Heart left ventricle (tissue), 16 donors: ENCODE measurements around the gene IQGAP2. TPM values are rescaled to one million over a fixed set of nuclear protein-coding genes. Genes with fewer than 3 reads are reported as not detected.

Source experiments
- ATAC-seq, 4 donors: fragments of 200-7000 bp; cut with Tn5 transposase; one replicate each; pipeline ENCODE4 v1.9.1; 2020 to 2022; ENCODE audit warnings: moderate library complexity in 4 of 4, mild to moderate bottlenecking in 3 of 4, moderate number of reproducible peaks in 1 of 4
- DNase-seq, 5 donors: peaks; one replicate each; pipeline ENCODE4 v3.0.0-alpha.2; 2020
- H3K27ac ChIP-seq, 12 donors: fragments of 200-600 bp; sonication (generic) in 4 of 12; one replicate each; pipeline versions ENCODE4 v1.5.0 to v1.8.0; 2016 to 2022; ENCODE audit warnings: mild to moderate bottlenecking in 2 of 12
- H3K27me3 ChIP-seq, 9 donors: fragments of 200-600 bp; sonication (generic) in 2 of 9; one replicate each; pipeline versions ENCODE4 v1.5.1 to v1.8.0; 2016 to 2022; ENCODE audit warnings: mild to moderate bottlenecking in 3 of 9
- H3K36me3 ChIP-seq, 9 donors: fragments of 200-600 bp; sonication (generic) in 2 of 9; one replicate each; pipeline versions ENCODE4 v1.5.0 to v1.8.0; 2018 to 2022; ENCODE audit warnings: mild to moderate bottlenecking in 2 of 9
- H3K4me1 ChIP-seq, 12 donors: fragments of 200-600 bp; sonication (generic) in 4 of 12; one replicate each; pipeline versions ENCODE4 v1.5.0 to v1.8.0; 2016 to 2022; ENCODE audit warnings: mild to moderate bottlenecking in 3 of 12
- H3K4me3 ChIP-seq, 12 donors: fragments of 200-600 bp; sonication (generic) in 4 of 12; one replicate each; pipeline versions ENCODE4 v1.5.0 to v1.8.0; 2017 to 2022; ENCODE audit warnings: mild to moderate bottlenecking in 9 of 12, moderate library complexity in 4 of 12
- H3K9me3 ChIP-seq, 12 donors: fragments of 200-600 bp; sonication (generic) in 4 of 12; one replicate each; pipeline versions ENCODE4 v1.5.0 to v1.8.0; 2016 to 2022; ENCODE audit warnings: mild to moderate bottlenecking in 1 of 12
- CTCF ChIP-seq, 12 donors: fragments of 200-600 bp; sonication (generic) in 4 of 12; IDR thresholded peaks; one replicate each; pipeline versions ENCODE4 v1.5.0 to v1.8.0; 2018 to 2022; ENCODE audit warnings: antibody characterized with exemption in 12 of 12, mild to moderate bottlenecking in 5 of 12
- POLR2A ChIP-seq, 2 donors: fragments of 450-650 bp; IDR thresholded peaks; one replicate each; pipeline ENCODE4 v1.6.1; 2017; ENCODE audit warnings: antibody characterized with exemption in 2 of 2, mild to moderate bottlenecking in 2 of 2, moderate library complexity in 2 of 2
- WGBS, 4 donors: extraction: QIAGEN DNeasy Blood & Tissue Kit in 2 of 4; methylation state at CpG; one replicate each; pipeline versions ENCODE4 v1.1.5 to v1.1.7; 2013 to 2018; 5-methylcytosine and 5-hydroxymethylcytosine counted together
- intact Hi-C, 10 donors: fragments of 100-400 bp; cut with DNase I; formaldehyde crosslinking; loops; one replicate each; pipeline versions ENCODE4 v1.11.1 to v1.14.2; 2022
- polyA plus RNA-seq, 2 donors: library from polyadenylated mRNA; stranded (reverse); fragments of 200-250 nt; gene quantifications; one replicate each; pipeline ENCODE4 v1.2.3, GENCODE V29; 2013
- total RNA-seq, 9 donors: library from RNA; depleted of rRNA in 2 of 9; stranded (reverse); fragments of >200 nt in 2 of 9; fragmentation: NEBNext Ultra II Directional in 3 of 9; extraction: Animal tissue kit (Norgen Biotek cat#: 25700) in 3 of 9; gene quantifications; one replicate each; pipeline versions ENCODE4 v1.1.0 to v1.2.4, GENCODE V29; 2016 to 2023
- donor health status: ischemic (EF 13 %, LVEDD 7.1; RV severe dilation, severe dysfunction).
- donor health status: healthy with polysubstance abuse.
- donor health status: DM: no; HTN: yes; CAD: no.
- donor health status: DM: no; HTN: no; CAD: no.
- donor health status: ischemic (EF 25% LVEDD 6.9; RV normal size, moderate dysfunction).
- donor health status: ischemic (EF 25% LVEDD 5.7; RV mildly dilated, moderate dysfunction).
- donor health status: healthy.
- donor health status: DM: yes; HTN: yes; CAD: no.
- donor health status: ischemic (EF 35%, LVEDD 5.7; RV mildly dilated, moderate dysfunction).
- donor health status: nonischemic (EF 11% LVEDD 7.7; RV severe dilation, severe dysfunction).
- donor health status: DM: yes; HTN: yes; CAD: no.
- donor health status: PGD.
- donor health status: ischemic (EF 29% LVEDD 5.4; RV normal size, mild dysfunction).
- donor health status: nonischemic (EF 23%, LVEDD 6.1; RV moderate dilation, normal function).

IQGAP2 gene
- total and polyA plus RNA-seq, 11 donors = 1.7 to 35.4 (median 6.1) TPM

- DNase-seq (peak in 3 of 5 donors; percentile 36 to 52 (median 49)), ATAC-seq (peak in 3 of 4 donors; percentile 56 to 87 (median 82))
- intact Hi-C loops = no loop called here
- TF ChIP-seq POLR2A (IDR thresholded peaks at IDR 0.05) (no peak), CTCF (IDR thresholded peaks at IDR 0.05) (no peak)
- Histone ChIP-seq H3K36me3 (peaks cover 0 to 28% (median 0%) of the 10 kb centered on the region in 9 donors), H3K9me3 (no peaks in the 10 kb centered on the region), H3K27ac (peak overlapping the region; percentile 3 to 84 (median 54)), H3K4me3 (no peak overlapping the region), H3K4me1 (peaks cover 0 to 42% (median 21%) of the 10 kb centered on the region in 12 donors), H3K27me3 (no peaks in the 10 kb centered on the region)
- WGBS, 4 donors = 33 to 47% (median 42%) methylated on average over 5 of the region's 5 CpGs
These were observed 288.6 kb downstream of the IQGAP2 start for GRCh38 chr5:76691467-76692273.

- Histone ChIP-seq H3K36me3 (peaks cover 0 to 28% (median 0%) of the 10 kb centered on the region in 9 donors), H3K4me1 (peaks cover 0 to 43% (median 21%) of the 10 kb centered on the region in 12 donors), H3K27me3 (no peaks in the 10 kb centered on the region), H3K4me3 (no peak overlapping the region), H3K27ac (peak overlapping the region in 9 of 12 donors; percentile 3 to 84 (median 62)), H3K9me3 (no peaks in the 10 kb centered on the region)
- intact Hi-C loops = no loop called here
- WGBS, 4 donors = 94 to 96% (median 96%) methylated on average over 6 of the region's 6 CpGs
- TF ChIP-seq CTCF (IDR thresholded peaks at IDR 0.05) (no peak), POLR2A (IDR thresholded peaks at IDR 0.05) (no peak)
- DNase-seq = no peak
- ATAC-seq = no peak
These were observed 289.1 kb downstream of the IQGAP2 start for GRCh38 chr5:76692274-76692540.

DNA sequence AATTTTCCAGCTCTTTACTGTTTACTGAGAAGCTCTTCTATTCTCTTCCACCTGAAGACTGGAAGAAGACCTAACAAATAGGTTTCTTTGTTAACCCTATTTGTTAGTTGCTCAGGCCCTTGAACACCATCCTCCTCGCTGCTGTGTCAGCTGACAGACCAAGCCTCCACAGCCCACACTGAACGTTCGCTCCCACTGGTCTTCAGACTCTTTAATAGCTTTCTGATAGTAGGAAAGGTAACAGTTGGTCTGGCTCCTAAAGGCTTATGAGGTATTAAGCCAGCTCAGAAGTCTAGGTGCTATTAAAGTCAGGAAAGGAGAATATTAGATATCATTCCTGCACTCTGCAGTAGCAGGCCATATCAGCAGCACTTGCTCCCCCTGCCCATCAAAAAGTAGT is 289.6 kb downstream of the IQGAP2 start:
- Histone ChIP-seq H3K36me3 (peaks cover 0 to 28% (median 0%) of the 10 kb centered on the region in 9 donors), H3K4me1 (peaks cover 0 to 43% (median 21%) of the 10 kb centered on the region in 12 donors), H3K27me3 (no peaks in the 10 kb centered on the region), H3K27ac (peak overlapping the region in 4 of 12 donors; percentile 36 to 84 (median 68)), H3K4me3 (no peak overlapping the region), H3K9me3 (no peaks in the 10 kb centered on the region)
- DNase-seq = no peak
- WGBS, 4 donors = 87 to 96% (median 93%) methylated on average over 3 of the region's 3 CpGs
- intact Hi-C loops = no loop called here
- no peak for ATAC-seq
- no peak for TF ChIP-seq CTCF (IDR thresholded peaks at IDR 0.05)
- no peak for TF ChIP-seq POLR2A (IDR thresholded peaks at IDR 0.05)

DNA sequence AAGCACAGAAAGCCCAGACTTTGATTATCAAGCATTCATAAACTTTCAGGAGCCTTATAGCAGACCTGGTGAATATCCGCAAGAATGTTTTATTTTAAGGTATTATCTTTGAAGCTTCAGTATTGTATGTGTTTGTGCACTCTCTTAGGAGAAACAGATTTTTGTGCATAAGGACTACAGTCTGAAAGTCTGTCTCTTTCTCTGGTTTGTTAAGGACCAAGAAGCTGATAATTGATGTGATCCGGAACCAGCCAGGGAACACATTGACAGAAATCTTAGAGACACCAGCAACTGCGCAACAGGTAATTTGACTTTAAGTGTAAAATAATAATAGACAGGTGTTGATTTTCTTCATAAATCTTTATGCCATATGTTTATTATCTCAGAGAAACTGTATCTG is 290.1 kb downstream of the IQGAP2 start:
- 65 to 99% (median 89%) methylated on average over 3 of the region's 3 CpGs for WGBS, 4 donors
- no peaks in the 10 kb centered on the region for H3K9me3 ChIP-seq
- TF ChIP-seq CTCF (IDR thresholded peaks at IDR 0.05) (no peak), POLR2A (IDR thresholded peaks at IDR 0.05) (no peak)
- no peaks in the 10 kb centered on the region for H3K27me3 ChIP-seq
- peak overlapping the region in 1 of 12 donors; percentile 84 for H3K27ac ChIP-seq
- ATAC-seq (no peak), DNase-seq (no peak)
- peaks cover 0 to 43% (median 21%) of the 10 kb centered on the region in 12 donors for H3K4me1 ChIP-seq
- H3K36me3 ChIP-seq = peaks cover 0 to 28% (median 0%) of the 10 kb centered on the region in 9 donors
- intact Hi-C loops = no loop called here
- no peak overlapping the region for H3K4me3 ChIP-seq
